ENCODE data around the gene ANKRD45. TPM values are rescaled to one million over a fixed set of nuclear protein-coding genes. Genes with fewer than 3 reads are reported as not detected.

ANKRD45 gene
- polyA plus RNA-seq, 1 of the 3 experiments (the other 2 are of a cell fraction) = 1.8 TPM

- TF ChIP-seq USF1 (IDR thresholded peaks at IDR 0.05; ENCODE audit: borderline replicate concordance, low read depth) (no peak), ELF1 (IDR thresholded peaks at IDR 0.05) (no peak), EZH2phosphoT487 (IDR thresholded peaks at IDR 0.05; ENCODE audit: borderline replicate concordance, low read depth) (no peak), FOXM1 (IDR thresholded peaks at IDR 0.05; ENCODE audit: low read depth) (no peak), ZBTB33 (IDR thresholded peaks at IDR 0.05; ENCODE audit: borderline replicate concordance, low read depth) (no peak), GABPA (IDR thresholded peaks at IDR 0.05; ENCODE audit: low read depth) (no peak), MAX (IDR thresholded peaks at IDR 0.05; ENCODE audit: low read depth) (no peak), RCOR1 (IDR thresholded peaks at IDR 0.05; ENCODE audit: low read length) (no peak)
Measured at GRCh38 chr1:173561263-173561662, 108.4 kb downstream of the ANKRD45 start (continued).

GRCh38 chr1:173560285-173560880, 109.3 kb downstream of the ANKRD45 start:
- H3K4me2 ChIP-seq = no peak overlapping the region
- no peak overlapping the region for H3K4me3 ChIP-seq (ENCODE audit: low read depth in 2 of 2, low read length in 1 of 2)
- TF ChIP-seq NFIC (IDR thresholded peaks at IDR 0.05; ENCODE audit: borderline replicate concordance) (no peak), RFX5 (IDR thresholded peaks at IDR 0.05; ENCODE audit: low read length) (no peak), ELF1 (IDR thresholded peaks at IDR 0.05) (no peak), TCF12 (IDR thresholded peaks at IDR 0.05) (no peak), IRF3 (IDR thresholded peaks at IDR 0.05; ENCODE audit: low read depth, low read length) (no peak), SMC3 (IDR thresholded peaks at IDR 0.05; ENCODE audit: low read depth, low read length) (no peak), USF1 (IDR thresholded peaks at IDR 0.05; ENCODE audit: borderline replicate concordance, low read depth) (no peak), GATA2 (CRISPR knock-in tag; IDR thresholded peaks at IDR 0.05) (no peak), FOSL2 (IDR thresholded peaks at IDR 0.05; ENCODE audit: borderline replicate concordance, low read depth) (no peak), EP300 (IDR thresholded peaks at IDR 0.05; ENCODE audit: borderline replicate concordance in 1 of 2, low read depth in 1 of 2, low read length in 1 of 2) (no peak), GABPA (IDR thresholded peaks at IDR 0.05; ENCODE audit: low read depth) (no peak), MEF2A (IDR thresholded peaks at IDR 0.05; ENCODE audit: borderline replicate concordance, low read depth) (no peak), USF2 (IDR thresholded peaks at IDR 0.05; ENCODE audit: borderline replicate concordance, low read depth, low read length) (no peak), YY1 (IDR thresholded peaks at IDR 0.05; ENCODE audit: low read depth) (no peak), CTCF (IDR thresholded peaks at IDR 0.05) (no peak), EZH2phosphoT487 (IDR thresholded peaks at IDR 0.05; ENCODE audit: borderline replicate concordance, low read depth) (no peak), NRF1 (IDR thresholded peaks at IDR 0.05; ENCODE audit: low read depth, low read length) (no peak)
- H3K4me1 ChIP-seq (ENCODE audit: control insufficient read depth in 1 of 2, insufficient read depth in 2 of 2, low read depth in 1 of 2, low read length in 1 of 2) = no peaks in the 10 kb centered on the region
- H3F3A ChIP-seq (replicated peaks; ENCODE audit: insufficient read depth) = no peaks in the 10 kb centered on the region
- H3K9me2 ChIP-seq = no peaks in the 10 kb centered on the region
- no peak for DNase-seq
- H4K20me1 ChIP-seq (ENCODE audit: insufficient read depth) = no peaks in the 10 kb centered on the region
- H2AFZ ChIP-seq (ENCODE audit: low read depth) = no peak overlapping the region
- H3K36me3 ChIP-seq (replicated peaks in 1 of 2; ENCODE audit: control insufficient read depth in 1 of 2, insufficient read depth in 2 of 2, low read length in 1 of 2) = no peaks in the 10 kb centered on the region
- WGBS (ENCODE audit: low lambda C conversion rate) = 59% methylated on average over 3 of the region's 3 CpGs
- no peak overlapping the region for H3K9ac ChIP-seq
- ChIA-PET POLR2A (no interaction called here), CTCF (interaction anchor here (0.8 to 0.9 kb wide), 2 partner anchors 129 to 1348 kb away, joined by 3 read pairs; no protein-coding TSS in a partner anchor)
- no peaks in the 10 kb centered on the region for H3K9me3 ChIP-seq
- no peaks in the 10 kb centered on the region for H3K27me3 ChIP-seq (ENCODE audit: insufficient read depth)
- no peaks in the 10 kb centered on the region for H3K79me2 ChIP-seq (ENCODE audit: insufficient read depth)
- no peak overlapping the region for H3K27ac ChIP-seq (ENCODE audit: low read depth in 2 of 2, low read length in 1 of 2)

All from SK-N-SH (cell line).